ENCODE results near the gene OR52A1. TPM values are rescaled to one million over a fixed set of nuclear protein-coding genes. Genes with fewer than 3 reads are reported as not detected.

The OR52A1 gene
- polyA plus RNA-seq (2013, experiment 1 of 2), result 0.40 TPM
- 0.63 TPM for polyA plus RNA-seq (2013, experiment 2 of 2)

DNA sequence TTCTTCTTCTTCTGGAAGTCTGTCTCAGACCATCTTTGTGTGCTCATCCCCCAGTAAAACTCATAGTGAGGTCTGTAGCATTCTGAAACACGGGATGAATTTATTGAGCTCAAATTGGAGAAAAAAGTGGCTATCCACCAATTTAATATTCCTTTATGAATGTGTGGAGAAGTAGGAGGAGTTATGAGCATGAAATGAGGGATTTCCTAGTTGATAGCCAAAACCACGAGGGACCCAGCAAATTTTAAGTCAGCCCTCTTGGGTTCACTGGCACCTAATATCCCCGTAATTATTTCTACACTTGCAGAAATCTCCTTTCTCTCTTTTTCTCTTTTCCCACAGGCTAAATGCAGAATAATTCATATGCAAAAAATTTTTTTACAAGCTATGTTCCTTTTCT, at the start of gene OR52A1:
TSS of gene OR52A1 (minus strand) at position 101 of the 400 bp plus-strand sequence. CDS start 2,388 bp downstream, outside the sequence.
- Histone ChIP-seq H3K27ac (ENCODE audit: low read depth, low read length) (no peak within 1 kb of the TSS), H3K9me3 (ENCODE audit: insufficient read depth, low read depth, low read length) (no peaks in the 10 kb centered on the region), H3K36me3 (ENCODE audit: insufficient read depth, low read length) (no peaks in the 10 kb centered on the region), H3K9ac (ENCODE audit: low read depth, low read length) (no peak within 1 kb of the TSS), H3K4me1 (ENCODE audit: insufficient read depth, low read length) (no peaks in the 10 kb centered on the region), H3K4me3 (ENCODE audit: low read length) (no peak within 1 kb of the TSS), H3K27me3 (ENCODE audit: insufficient read depth, low read length) (no peaks in the 10 kb centered on the region)
- 94% methylated on average over 3 of the region's 3 CpGs for WGBS

DNA sequence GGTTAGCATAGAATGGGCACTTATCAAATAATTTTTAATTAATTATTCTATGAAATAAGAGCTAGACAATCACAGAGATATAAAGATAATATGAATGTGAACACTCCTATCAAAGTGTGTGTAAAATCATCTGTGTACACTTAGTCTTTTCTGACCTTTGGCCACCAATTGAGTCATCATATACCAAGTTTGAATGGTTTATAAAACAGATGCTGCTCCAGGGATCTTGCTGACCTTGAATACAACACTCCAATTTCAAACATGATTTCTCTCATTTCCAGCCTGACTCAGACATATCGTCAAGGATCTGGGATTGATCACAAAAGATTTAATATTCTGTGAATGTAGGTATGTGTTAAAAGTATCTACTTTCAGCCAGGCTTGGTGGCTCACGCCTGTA, 48.8 kb upstream of the OR52A1 start:
- 91% methylated on average over 2 of the region's 2 CpGs for WGBS
- Histone ChIP-seq H3K4me3 (ENCODE audit: low read length) (no peak overlapping the region), H3K27ac (ENCODE audit: low read depth, low read length) (no peak overlapping the region), H3K9me3 (ENCODE audit: insufficient read depth, low read depth, low read length) (no peaks in the 10 kb centered on the region), H3K9ac (ENCODE audit: low read depth, low read length) (no peak overlapping the region), H3K36me3 (ENCODE audit: insufficient read depth, low read length) (no peaks in the 10 kb centered on the region), H3K27me3 (ENCODE audit: insufficient read depth, low read length) (no peaks in the 10 kb centered on the region), H3K4me1 (ENCODE audit: insufficient read depth, low read length) (no peaks in the 10 kb centered on the region; the same call in 1 of the 2 replicates)

GRCh38 chr11:5200582-5200981, 46.0 kb upstream of the OR52A1 start, which contains the start of gene OR51V1:
Gene OR51V1 (minus strand): TSS chr11:5200682. CDS start chr11:5200682, 0 bp downstream.
- no peak within 1 kb of the TSS for H3K27ac ChIP-seq (ENCODE audit: low read depth, low read length)
- 88% methylated on average over 1 of the region's 1 CpG for WGBS
- H3K27me3 ChIP-seq (ENCODE audit: insufficient read depth, low read length), result no peaks in the 10 kb centered on the region
- H3K9ac ChIP-seq (ENCODE audit: low read depth, low read length), result no peak within 1 kb of the TSS
- no peak within 1 kb of the TSS for H3K4me3 ChIP-seq (ENCODE audit: low read length)
- no peaks in the 10 kb centered on the region for H3K36me3 ChIP-seq (ENCODE audit: insufficient read depth, low read length)
- H3K4me1 ChIP-seq (ENCODE audit: insufficient read depth, low read length), result no peaks in the 10 kb centered on the region; the same call in none of the 2 replicates
- no peaks in the 10 kb centered on the region for H3K9me3 ChIP-seq (ENCODE audit: insufficient read depth, low read depth, low read length)

- H3K4me1 ChIP-seq (ENCODE audit: insufficient read depth, low read length), result no peaks in the 10 kb centered on the region; the same call in none of the 2 replicates
- H3K4me3 ChIP-seq (ENCODE audit: low read length), result no peak overlapping the region
- H3K9ac ChIP-seq (ENCODE audit: low read depth, low read length), result no peak overlapping the region
- no peaks in the 10 kb centered on the region for H3K36me3 ChIP-seq (ENCODE audit: insufficient read depth, low read length)
- no peak overlapping the region for H3K27ac ChIP-seq (ENCODE audit: low read depth, low read length)
- no peaks in the 10 kb centered on the region for H3K27me3 ChIP-seq (ENCODE audit: insufficient read depth, low read length)
- no peaks in the 10 kb centered on the region for H3K9me3 ChIP-seq (ENCODE audit: insufficient read depth, low read depth, low read length)
These were observed 43.7 kb upstream of the OR52A1 start for GRCh38 chr11:5198285-5198684.

- Histone ChIP-seq H3K27me3 (ENCODE audit: insufficient read depth, low read length) (no peaks in the 10 kb centered on the region), H3K4me3 (ENCODE audit: low read length) (no peak overlapping the region), H3K4me1 (ENCODE audit: insufficient read depth, low read length) (no peaks in the 10 kb centered on the region; the same call in none of the 2 replicates), H3K9me3 (ENCODE audit: insufficient read depth, low read depth, low read length) (no peaks in the 10 kb centered on the region; the same call in 1 of the 2 replicates), H3K27ac (ENCODE audit: low read depth, low read length) (no peak overlapping the region), H3K9ac (ENCODE audit: low read depth, low read length) (no peak overlapping the region), H3K36me3 (ENCODE audit: insufficient read depth, low read length) (no peaks in the 10 kb centered on the region)
- WGBS, result 93% methylated on average over 3 of the region's 3 CpGs
These were observed 43.0 kb upstream of the OR52A1 start for GRCh38 chr11:5197536-5197935.

- Histone ChIP-seq H3K9me3 (ENCODE audit: insufficient read depth, low read depth, low read length) (no peaks in the 10 kb centered on the region; the same call in 1 of the 2 replicates), H3K27me3 (ENCODE audit: insufficient read depth, low read length) (no peaks in the 10 kb centered on the region), H3K4me3 (ENCODE audit: low read length) (no peak overlapping the region), H3K4me1 (ENCODE audit: insufficient read depth, low read length) (no peaks in the 10 kb centered on the region; the same call in none of the 2 replicates), H3K9ac (ENCODE audit: low read depth, low read length) (no peak overlapping the region), H3K27ac (ENCODE audit: low read depth, low read length) (no peak overlapping the region), H3K36me3 (ENCODE audit: insufficient read depth, low read length) (no peaks in the 10 kb centered on the region)
- WGBS, result 73% methylated on average over 3 of the region's 3 CpGs
These were observed 42.2 kb upstream of the OR52A1 start for GRCh38 chr11:5196731-5197130.

- no peak overlapping the region for H3K9ac ChIP-seq (ENCODE audit: low read depth, low read length)
- H3K4me1 ChIP-seq (ENCODE audit: insufficient read depth, low read length), result no peaks in the 10 kb centered on the region; the same call in 1 of the 2 replicates
- H3K9me3 ChIP-seq (ENCODE audit: insufficient read depth, low read depth, low read length), result no peaks in the 10 kb centered on the region; the same call in 1 of the 2 replicates
- H3K27me3 ChIP-seq (ENCODE audit: insufficient read depth, low read length), result no peaks in the 10 kb centered on the region
- H3K4me3 ChIP-seq (ENCODE audit: low read length), result no peak overlapping the region
- H3K36me3 ChIP-seq (ENCODE audit: insufficient read depth, low read length), result no peaks in the 10 kb centered on the region
- 63% methylated on average over 5 of the region's 5 CpGs for WGBS
- no peak overlapping the region for H3K27ac ChIP-seq (ENCODE audit: low read depth, low read length)
These were observed 41.5 kb upstream of the OR52A1 start for GRCh38 chr11:5196067-5196466.

DNA sequence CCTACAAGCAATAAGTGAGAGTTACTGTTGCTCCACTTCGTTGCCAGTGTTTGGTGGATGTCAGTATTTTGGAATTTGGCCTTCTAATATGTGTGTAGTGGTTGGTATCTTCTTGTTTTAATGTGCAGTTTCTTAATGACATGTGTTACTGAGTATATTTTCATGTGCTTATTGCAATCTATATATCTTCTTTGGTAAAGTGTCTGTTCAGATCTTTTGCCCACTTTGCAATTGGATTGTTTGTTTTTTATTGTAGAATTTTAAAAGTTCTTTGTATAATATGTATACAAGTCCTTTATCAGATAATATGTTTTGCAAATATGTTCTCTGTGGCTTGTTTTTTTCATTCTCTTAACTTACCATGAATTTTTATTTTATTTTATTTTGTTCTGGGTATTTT, 38.2 kb upstream of the OR52A1 start:
- Histone ChIP-seq H3K4me1 (ENCODE audit: insufficient read depth, low read length) (no peaks in the 10 kb centered on the region; the same call in 1 of the 2 replicates), H3K9me3 (ENCODE audit: insufficient read depth, low read depth, low read length) (peaks cover 10% of the 10 kb centered on the region), H3K27ac (ENCODE audit: low read depth, low read length) (no peak overlapping the region), H3K36me3 (ENCODE audit: insufficient read depth, low read length) (no peaks in the 10 kb centered on the region), H3K9ac (ENCODE audit: low read depth, low read length) (no peak overlapping the region), H3K27me3 (ENCODE audit: insufficient read depth, low read length) (no peaks in the 10 kb centered on the region), H3K4me3 (ENCODE audit: low read length) (no peak overlapping the region)
- WGBS, result 44% methylated on average over 1 of the region's 1 CpG

GRCh38 chr11:5188201-5188600, 33.6 kb upstream of the OR52A1 start:
- Histone ChIP-seq H3K4me1 (ENCODE audit: insufficient read depth, low read length) (no peaks in the 10 kb centered on the region), H3K9ac (ENCODE audit: low read depth, low read length) (no peak overlapping the region)
- WGBS, result 94% methylated on average over 1 of the region's 2 CpGs

GRCh38 chr11:5178046-5178837, 23.7 kb upstream of the OR52A1 start:
- Histone ChIP-seq H3K9me3 (ENCODE audit: insufficient read depth, low read depth, low read length) (no peaks in the 10 kb centered on the region), H3K4me1 (ENCODE audit: insufficient read depth, low read length) (no peaks in the 10 kb centered on the region), H3K27ac (ENCODE audit: low read depth, low read length) (no peak overlapping the region), H3K9ac (ENCODE audit: low read depth, low read length) (no peak overlapping the region), H3K4me3 (ENCODE audit: low read length) (no peak overlapping the region), H3K27me3 (ENCODE audit: insufficient read depth, low read length) (no peaks in the 10 kb centered on the region), H3K36me3 (ENCODE audit: insufficient read depth, low read length) (no peaks in the 10 kb centered on the region)
- WGBS, result 86% methylated on average over 9 of the region's 10 CpGs

More at GRCh38 chr11:5188201-5188600, 33.6 kb upstream of the OR52A1 start:
- no peaks in the 10 kb centered on the region for H3K36me3 ChIP-seq (ENCODE audit: insufficient read depth, low read length)
- no peak overlapping the region for H3K4me3 ChIP-seq (ENCODE audit: low read length)
- H3K27ac ChIP-seq (ENCODE audit: low read depth, low read length), result no peak overlapping the region
- no peaks in the 10 kb centered on the region for H3K27me3 ChIP-seq (ENCODE audit: insufficient read depth, low read length)
- H3K9me3 ChIP-seq (ENCODE audit: insufficient read depth, low read depth, low read length), result peaks cover 10% of the 10 kb centered on the region

DNA sequence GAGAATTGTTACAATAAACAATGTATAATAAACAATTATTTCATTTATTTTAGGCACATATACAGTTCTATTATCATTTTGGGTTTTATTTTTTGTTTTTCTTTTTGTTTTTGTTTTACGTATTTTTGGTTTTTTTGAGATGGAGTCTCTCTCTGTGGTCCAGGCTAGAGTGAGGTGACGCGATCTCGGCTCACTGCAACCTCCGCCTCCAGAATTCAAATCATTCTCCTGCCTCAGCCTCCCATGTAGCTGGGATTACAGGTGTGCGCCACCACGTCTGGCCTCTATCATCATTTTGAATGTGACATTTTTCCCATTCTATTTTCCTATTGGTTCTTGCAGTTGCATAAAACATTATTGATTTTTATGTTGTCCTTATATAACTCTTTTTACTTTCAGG, 20.4 kb upstream of the OR52A1 start:
- H3K27ac ChIP-seq (ENCODE audit: low read depth, low read length), result no peak overlapping the region
- no peaks in the 10 kb centered on the region for H3K36me3 ChIP-seq (ENCODE audit: insufficient read depth, low read length)
- H3K9ac ChIP-seq (ENCODE audit: low read depth, low read length), result no peak overlapping the region
- no peak overlapping the region for H3K4me3 ChIP-seq (ENCODE audit: low read length)
- no peaks in the 10 kb centered on the region for H3K9me3 ChIP-seq (ENCODE audit: insufficient read depth, low read depth, low read length)
- WGBS, result 94% methylated on average over 6 of the region's 7 CpGs
- no peaks in the 10 kb centered on the region for H3K27me3 ChIP-seq (ENCODE audit: insufficient read depth, low read length)
- no peaks in the 10 kb centered on the region for H3K4me1 ChIP-seq (ENCODE audit: insufficient read depth, low read length)

Data from HUES64 (cell line).